ENCODE data around the gene IL1RAPL2. TPM values are rescaled to one million over a fixed set of nuclear protein-coding genes. Genes with fewer than 3 reads are reported as not detected.

The IL1RAPL2 gene
- total RNA-seq, 4 donors from 2014 or later, result not detected

GRCh38 chrX:105744946-105745345 lies 1178.9 kb downstream of the IL1RAPL2 start:
- 89% methylated on average over 2 of the region's 2 CpGs for WGBS, 2 donors
- Histone ChIP-seq H3K4me1 (no peaks in the 10 kb centered on the region), H3K36me3 (no peaks in the 10 kb centered on the region), H3K4me3 (replicated peaks in 1 of 3) (no peak overlapping the region), H3K27me3 (no peaks in the 10 kb centered on the region), H3K9me3 (no peaks in the 10 kb centered on the region), H3K27ac (no peak overlapping the region)
- DNase-seq, result no peak
- no peak for TF ChIP-seq POLR2A (IDR thresholded peaks at IDR 0.05)
- no peak for TF ChIP-seq CTCF (IDR thresholded peaks at IDR 0.05)
- intact Hi-C loops (cut with DNase I), result no loop called here

GRCh38 chrX:105745863-105746262 lies 1179.9 kb downstream of the IL1RAPL2 start:
- no peaks in the 10 kb centered on the region for H3K9me3 ChIP-seq
- no peaks in the 10 kb centered on the region for H3K36me3 ChIP-seq
- H3K27me3 ChIP-seq, result no peaks in the 10 kb centered on the region
- H3K4me3 ChIP-seq (replicated peaks in 1 of 3), result no peak overlapping the region
- no peak overlapping the region for H3K27ac ChIP-seq
- DNase-seq, result no peak
- 87 to 100% methylated on average over 2 of the region's 2 CpGs for WGBS, 2 donors
- no peaks in the 10 kb centered on the region for H3K4me1 ChIP-seq
- TF ChIP-seq CTCF (IDR thresholded peaks at IDR 0.05), result no peak
- TF ChIP-seq POLR2A (IDR thresholded peaks at IDR 0.05), result no peak
- intact Hi-C loops (cut with DNase I), result no loop called here

GRCh38 chrX:105752338-105752956 lies 1186.4 kb downstream of the IL1RAPL2 start:
- H3K4me3 ChIP-seq (replicated peaks in 1 of 3), result no peak overlapping the region
- intact Hi-C loops (cut with DNase I), result no loop called here
- no peak for DNase-seq
- WGBS, 2 donors, result 65 to 74% methylated on average over 6 of the region's 6 CpGs
- no peaks in the 10 kb centered on the region for H3K36me3 ChIP-seq
- no peak for TF ChIP-seq POLR2A (IDR thresholded peaks at IDR 0.05)
- H3K27me3 ChIP-seq, result no peaks in the 10 kb centered on the region
- no peaks in the 10 kb centered on the region for H3K9me3 ChIP-seq
- H3K4me1 ChIP-seq, result no peaks in the 10 kb centered on the region
- no peak overlapping the region for H3K27ac ChIP-seq

- Histone ChIP-seq H3K27ac (no peak overlapping the region), H3K36me3 (no peaks in the 10 kb centered on the region), H3K4me1 (no peaks in the 10 kb centered on the region), H3K27me3 (no peaks in the 10 kb centered on the region), H3K4me3 (replicated peaks in 1 of 3) (no peak overlapping the region), H3K9me3 (no peaks in the 10 kb centered on the region)
- DNase-seq, result no peak
- intact Hi-C loops (cut with DNase I), result no loop called here
- TF ChIP-seq POLR2A (IDR thresholded peaks at IDR 0.05), result no peak
- TF ChIP-seq CTCF (IDR thresholded peaks at IDR 0.05), result no peak
- WGBS, 2 donors, result 83 to 88% methylated on average over 4 of the region's 4 CpGs
Measured at GRCh38 chrX:105753411-105753810, 1187.4 kb downstream of the IL1RAPL2 start.

GRCh38 chrX:105754286-105754964 lies 1188.4 kb downstream of the IL1RAPL2 start:
- 83 to 89% methylated on average over 2 of the region's 2 CpGs for WGBS, 2 donors
- intact Hi-C loops (cut with DNase I), result no loop called here
- Histone ChIP-seq H3K4me1 (no peaks in the 10 kb centered on the region), H3K4me3 (replicated peaks in 1 of 3) (no peak overlapping the region), H3K36me3 (no peaks in the 10 kb centered on the region), H3K27ac (no peak overlapping the region), H3K9me3 (no peaks in the 10 kb centered on the region), H3K27me3 (no peaks in the 10 kb centered on the region)
- no peak for TF ChIP-seq CTCF (IDR thresholded peaks at IDR 0.05)
- no peak for TF ChIP-seq POLR2A (IDR thresholded peaks at IDR 0.05)
- no peak for DNase-seq

Data from thyroid gland (tissue), 4 donors.